Measurements from ENCODE around the gene FARSA.
"Not testable (repeated sequence)": the region's sequence is repeated elsewhere in the genome, so short reads cannot be mapped to it uniquely, and the experiment has no call there.

- not testable (repeated sequence) for TF ChIP-seq POLR2A, CTCF (IDR thresholded peaks at IDR 0.05)
Observed at GRCh38 chr19:12952050-12952449, 18.5 kb upstream of the FARSA start.
